ENCODE results near the gene FNDC1. TPM values are rescaled to one million over a fixed set of nuclear protein-coding genes. Genes with fewer than 3 reads are reported as not detected.

FNDC1 gene
- total RNA-seq, 3 donors from 2014 or later (not counting 1 experiment from before 2014, with no cell fraction given), result not detected

- peaks cover 70 to 88% of the 10 kb centered on the region in 2 donors for H3K27me3 Mint-ChIP-seq (ENCODE audit: low read depth in 2 of 2)
- no peak for TF ChIP-seq CTCF (IDR thresholded peaks at IDR 0.05)
- H3K9me3 Mint-ChIP-seq, result no peaks in the 10 kb centered on the region
- H3K4me3 Mint-ChIP-seq, result peak overlapping the region; percentile 75
- no peak for DNase-seq
- peak in 2 of 3 donors; percentile 14 to 18 for ATAC-seq
- H3K4me1 Mint-ChIP-seq, result peaks cover 0 to 13% of the 10 kb centered on the region in 2 donors
- H3K27ac Mint-ChIP-seq, result no peak overlapping the region
- WGBS (ENCODE audit: insufficient coverage), result 9% methylated on average over 43 of the region's 43 CpGs
- Histone ChIP-seq H3K4me3 (ENCODE audit: low read length) (no peak overlapping the region), H3K9me3 (ENCODE audit: control insufficient read depth, insufficient read depth, low read length) (no peaks in the 10 kb centered on the region), H3K36me3 (ENCODE audit: control insufficient read depth, insufficient read depth, low read length) (no peaks in the 10 kb centered on the region), H3K27ac (ENCODE audit: low read length) (no peak overlapping the region), H3K27me3 (ENCODE audit: control insufficient read depth, insufficient read depth, low read length) (peaks cover 48% of the 10 kb centered on the region), H3K4me1 (ENCODE audit: control insufficient read depth, insufficient read depth, low read length) (peaks cover 14% of the 10 kb centered on the region)
- H3K36me3 Mint-ChIP-seq, result no peaks in the 10 kb centered on the region
- intact Hi-C loops (cut with micrococcal nuclease), result no loop called here
These were observed 536 bp upstream of the FNDC1 start for GRCh38 chr6:159168536-159169192.

DNA sequence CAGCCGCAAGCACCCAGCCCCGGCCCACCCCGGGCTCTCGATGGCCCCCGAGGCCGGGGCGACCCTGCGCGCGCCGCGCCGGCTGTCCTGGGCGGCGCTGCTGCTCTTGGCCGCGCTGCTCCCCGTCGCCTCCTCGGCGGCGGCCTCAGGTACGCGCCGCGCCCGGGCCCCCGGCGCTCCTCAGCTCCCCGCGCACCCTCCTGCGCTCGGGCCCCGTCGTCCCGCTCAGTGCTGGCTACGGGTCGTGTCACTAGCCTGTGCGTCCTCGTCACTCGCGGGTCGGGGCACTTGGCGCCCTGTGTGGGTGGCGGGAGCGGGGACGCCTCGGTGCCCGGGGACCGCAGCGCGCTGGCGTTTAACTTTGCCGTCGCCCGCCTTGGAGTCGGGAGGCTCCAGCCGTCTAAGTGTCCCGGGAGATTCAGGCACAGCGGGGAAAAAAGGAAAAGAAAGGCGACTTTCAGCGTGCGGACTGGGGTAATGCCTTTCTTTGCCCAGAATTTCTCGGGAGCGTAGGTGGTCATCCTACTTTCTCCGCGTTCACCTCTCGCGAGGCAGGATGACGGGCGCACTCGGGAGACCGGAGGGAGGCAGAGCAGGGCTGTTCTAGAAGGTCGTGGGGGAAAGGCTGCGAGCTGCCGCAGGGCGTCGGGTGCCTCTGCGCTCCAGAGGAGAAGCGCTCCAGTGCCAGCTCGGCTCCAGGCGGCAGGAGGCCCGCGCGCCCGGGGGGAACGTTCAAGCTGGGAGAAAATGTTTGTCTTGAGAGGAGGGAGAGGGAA is 545 bp downstream of the FNDC1 start:
- DNase-seq (peak in 1 of 2 donors; percentile 24), ATAC-seq (peak in 2 of 3 donors; percentile 11 to 32)
- H3K27me3 Mint-ChIP-seq (ENCODE audit: low read depth in 2 of 2), result peaks cover 70 to 91% of the 10 kb centered on the region in 2 donors
- no peak overlapping the region for H3K27ac Mint-ChIP-seq
- no peak overlapping the region for H3K27ac ChIP-seq (ENCODE audit: low read length)
- no peaks in the 10 kb centered on the region for H3K36me3 ChIP-seq (ENCODE audit: control insufficient read depth, insufficient read depth, low read length)
- no peak for TF ChIP-seq CTCF (IDR thresholded peaks at IDR 0.05)
- H3K36me3 Mint-ChIP-seq, result no peaks in the 10 kb centered on the region
- H3K4me1 ChIP-seq (ENCODE audit: control insufficient read depth, insufficient read depth, low read length), result peaks cover 19% of the 10 kb centered on the region
- H3K9me3 Mint-ChIP-seq, result no peaks in the 10 kb centered on the region
- H3K4me3 Mint-ChIP-seq, result peak overlapping the region; percentile 53
- no peaks in the 10 kb centered on the region for H3K9me3 ChIP-seq (ENCODE audit: control insufficient read depth, insufficient read depth, low read length)
- H3K4me1 Mint-ChIP-seq, result peaks cover 6 to 18% of the 10 kb centered on the region in 2 donors
- intact Hi-C loops (cut with micrococcal nuclease), result no loop called here
- no peak overlapping the region for H3K4me3 ChIP-seq (ENCODE audit: low read length)
- WGBS (ENCODE audit: insufficient coverage), result 2% methylated on average over 87 of the region's 87 CpGs
- H3K27me3 ChIP-seq (ENCODE audit: control insufficient read depth, insufficient read depth, low read length), result peaks cover 51% of the 10 kb centered on the region

DNA sequence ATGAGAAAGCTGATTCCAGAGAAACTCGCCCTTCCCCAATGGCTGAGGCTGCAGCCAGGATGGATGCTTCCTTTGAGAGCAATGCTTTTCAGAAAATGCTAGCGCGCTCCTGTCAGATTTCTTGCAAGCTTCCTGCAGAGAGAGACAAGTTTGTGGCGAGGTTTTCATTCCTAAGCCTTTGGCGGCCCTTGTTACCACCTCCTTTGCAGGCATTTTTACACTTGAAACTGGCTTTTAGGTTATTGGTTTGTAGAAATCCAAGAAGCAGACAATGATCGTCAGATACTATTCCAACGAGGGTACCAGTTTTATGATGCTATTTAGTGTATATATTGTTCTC is 1.1 kb downstream of the FNDC1 start:
- H3K27me3 ChIP-seq (ENCODE audit: control insufficient read depth, insufficient read depth, low read length), result peaks cover 48% of the 10 kb centered on the region
- intact Hi-C loops (cut with micrococcal nuclease), result no loop called here
- no peak overlapping the region for H3K27ac Mint-ChIP-seq
- no peak overlapping the region for H3K27ac ChIP-seq (ENCODE audit: low read length)
- 11% methylated on average over 7 of the region's 7 CpGs for WGBS (ENCODE audit: insufficient coverage)
- H3K9me3 ChIP-seq (ENCODE audit: control insufficient read depth, insufficient read depth, low read length), result no peaks in the 10 kb centered on the region
- H3K4me3 Mint-ChIP-seq, result peak overlapping the region; percentile 53
- no peak overlapping the region for H3K4me3 ChIP-seq (ENCODE audit: low read length)
- TF ChIP-seq CTCF (IDR thresholded peaks at IDR 0.05), result no peak
- H3K9me3 Mint-ChIP-seq, result no peaks in the 10 kb centered on the region
- peaks cover 19% of the 10 kb centered on the region for H3K4me1 ChIP-seq (ENCODE audit: control insufficient read depth, insufficient read depth, low read length)
- no peak for DNase-seq
- H3K4me1 Mint-ChIP-seq, result peaks cover 6 to 18% of the 10 kb centered on the region in 2 donors
- no peaks in the 10 kb centered on the region for H3K36me3 ChIP-seq (ENCODE audit: control insufficient read depth, insufficient read depth, low read length)
- H3K27me3 Mint-ChIP-seq (ENCODE audit: low read depth in 2 of 2), result peaks cover 65 to 88% of the 10 kb centered on the region in 2 donors
- no peak for ATAC-seq
- H3K36me3 Mint-ChIP-seq, result no peaks in the 10 kb centered on the region

All from natural killer cell (primary cell).